ENCODE results near the gene ZNF616. TPM values are rescaled to one million over a fixed set of nuclear protein-coding genes. Genes with fewer than 3 reads are reported as not detected.

Gene ZNF616
- total and polyA plus RNA-seq, 2 of the 8 experiments (the other 6 are each of a cell fraction or from before 2014, with no cell fraction given), result 5.7 to 40.5 TPM

GRCh38 chr19:52114691-52115090, 25.0 kb downstream of the ZNF616 start (continued):
- TF ChIP-seq NANOG (IDR thresholded peaks at IDR 0.05; ENCODE audit: insufficient read depth, low read depth, low read length, poor library complexity, severe bottlenecking) (no peak), CBX8 (IDR thresholded peaks at IDR 0.05; ENCODE audit: borderline replicate concordance, low read depth, low read length) (no peak), POLR2AphosphoS5 (IDR thresholded peaks at IDR 0.05; ENCODE audit: low read depth, low read length) (no peak), SP1 (IDR thresholded peaks at IDR 0.05; ENCODE audit: low read depth, low read length) (no peak), POU5F1 (IDR thresholded peaks at IDR 0.05; ENCODE audit: low read depth, low read length) (no peak), USF2 (IDR thresholded peaks at IDR 0.05; ENCODE audit: low read length) (no peak), KDM1A (IDR thresholded peaks at IDR 0.05; ENCODE audit: borderline replicate concordance, low read length) (no peak), CHD1 (IDR thresholded peaks at IDR 0.05; ENCODE audit: low read depth, low read length) (no peak), JUND (IDR thresholded peaks at IDR 0.05; ENCODE audit: low read length) (no peak)

Data from H1 (cell line).